MM.1S (cell line): ENCODE measurements around the gene LMBRD1.

Experiments used
- CTCF ChIP-seq: fragments of 300-600 bp; sonication (generic); IDR thresholded peaks from 2 replicates; pipeline ENCODE4 v1.5.1; 2016; ENCODE audit warnings: antibody characterized with exemption, low read length, mixed read lengths
- EZH2 ChIP-seq: fragments of 300-600 bp; sonication (generic); optimal IDR thresholded peaks from 2 replicates; pipeline ENCODE3; 2017; ENCODE audit warnings: low read depth, mild to moderate bottlenecking, antibody characterized with exemption, low read length, mixed read lengths
- EZH2phosphoT487 ChIP-seq: fragments of 300-600 bp; sonication (generic); IDR thresholded peaks from 2 replicates; pipeline ENCODE4 v1.6.1; 2018; ENCODE audit warnings: antibody characterized with exemption, low read length

- TF ChIP-seq CTCF, result no peak
- no peak for TF ChIP-seq EZH2
- TF ChIP-seq EZH2phosphoT487, result no peak
Observed at GRCh38 chr6:69705954-69706353, 90.9 kb downstream of the LMBRD1 start.
